Naive thymus-derived CD4-positive, alpha-beta T cell (primary cell): Measurements from ENCODE around the gene SHOX. TPM values are rescaled to one million over a fixed set of nuclear protein-coding genes. Genes with fewer than 3 reads are reported as not detected.
"Not testable (repeated sequence)": the region's sequence is repeated elsewhere in the genome, so short reads cannot be mapped to it uniquely, and the experiment has no call there.

Experiments
- ATAC-seq: fragments of 150-1000 bp; cut with Tn5 transposase; 2 replicates; pipeline ENCODE4 v1.10.0; 2021; ENCODE audit warnings: mild to moderate bottlenecking, moderate library complexity
- CTCF ChIA-PET: fragments of 350-600 bp; sonication (Branson Sonifier 250); formaldehyde crosslinking; loops from one replicate; lab custom pipeline; 2021; ENCODE audit warnings: antibody characterized with exemption; lab: Charles Lee
- POLR2A ChIA-PET: fragments of 350-600 bp; sonication (Branson Sonifier 250); formaldehyde crosslinking; loops from one replicate; lab custom pipeline; 2021; ENCODE audit warnings: antibody characterized with exemption, inconsistent platforms; lab: Charles Lee
- DNase-seq, 9 donors: peaks; one replicate each; pipeline versions ENCODE4 v3.0.0 to v3.0.0-alpha.2; 2020 to 2022; ENCODE audit warnings: mixed read lengths in 1 of 9
- H3K27ac ChIP-seq: one replicate; pipeline ENCODE4 v1.7.0; 2013; ENCODE audit warnings: mild to moderate bottlenecking, low read depth, low read length, moderate library complexity
- H3K27me3 ChIP-seq, 2 donors: one replicate each; pipeline ENCODE4 v1.7.0; 2013; ENCODE audit warnings: low read length in 2 of 2, mild to moderate bottlenecking in 2 of 2, moderate library complexity in 2 of 2; ENCODE audit not compliant: control insufficient read depth in 2 of 2, insufficient read depth in 2 of 2
- H3K36me3 ChIP-seq, 3 experiments: 1 replicate in 2 of 3; 2 replicates in 1 of 3; pipeline ENCODE4 v1.7.0; 2013; ENCODE audit warnings: low read length in 3 of 3, mild to moderate bottlenecking in 3 of 3, moderate library complexity in 1 of 3; ENCODE audit not compliant: insufficient read depth in 3 of 3, control insufficient read depth in 2 of 3
- H3K4me1 ChIP-seq, 2 donors: one replicate each; pipeline ENCODE4 v1.7.0; 2013; ENCODE audit warnings: low read length in 2 of 2, mild to moderate bottlenecking in 2 of 2, moderate library complexity in 1 of 2; ENCODE audit not compliant: control insufficient read depth in 2 of 2, insufficient read depth in 2 of 2
- H3K4me3 ChIP-seq: 2 replicates; pipeline ENCODE4 v1.7.0; 2013; ENCODE audit warnings: mild to moderate bottlenecking, low read length
- H3K9me3 ChIP-seq, 3 experiments: 1 replicate in 2 of 3; 2 replicates in 1 of 3; pipeline ENCODE4 v1.7.0; 2013; ENCODE audit warnings: low read length in 3 of 3; ENCODE audit not compliant: control insufficient read depth in 2 of 3
- H3K27ac Mint-ChIP-seq, 9 donors: one replicate each; pipeline ENCODE4 v1.8.0; 2020 to 2022; ENCODE audit warnings: mixed read lengths in 9 of 9, mild to moderate bottlenecking in 8 of 9, moderate library complexity in 5 of 9, inconsistent platforms in 2 of 9
- H3K27me3 Mint-ChIP-seq, 5 donors: one replicate each; pipeline ENCODE4 v1.8.0; 2021 to 2022; ENCODE audit warnings: mixed read lengths in 5 of 5, mild to moderate bottlenecking in 1 of 5
- H3K36me3 Mint-ChIP-seq, 5 donors: one replicate each; pipeline ENCODE4 v1.8.0; 2020 to 2022; ENCODE audit warnings: mixed read lengths in 5 of 5, mild to moderate bottlenecking in 3 of 5, inconsistent platforms in 1 of 5
- H3K4me1 Mint-ChIP-seq, 7 donors: one replicate each; pipeline ENCODE4 v1.8.0; 2020 to 2022; ENCODE audit warnings: mixed read lengths in 7 of 7, mild to moderate bottlenecking in 3 of 7, inconsistent platforms in 1 of 7
- H3K4me3 Mint-ChIP-seq, 10 donors: one replicate each; pipeline ENCODE4 v1.8.0; 2020 to 2022; ENCODE audit warnings: mild to moderate bottlenecking in 10 of 10, mixed read lengths in 10 of 10, moderate library complexity in 6 of 10, inconsistent platforms in 2 of 10
- H3K9me3 Mint-ChIP-seq, 11 donors: one replicate each; pipeline ENCODE4 v1.8.0; 2020 to 2022; ENCODE audit warnings: mixed read lengths in 11 of 11, mild to moderate bottlenecking in 4 of 11, inconsistent platforms in 1 of 11, moderate library complexity in 1 of 11
- intact Hi-C, 2 donors: fragments of 100-400 bp; cut with micrococcal nuclease; formaldehyde crosslinking; loops; one replicate each; pipeline ENCODE4 v1.15.1; 2023
- polyA plus RNA-seq, 2 donors: library from polyadenylated mRNA; unstranded; fragments of 300-500 nt; fragmentation: Illumina TruSeq; gene quantifications; one replicate each; pipeline ENCODE4 v1.2.3, GENCODE V29; 2021
- total RNA-seq, 6 experiments: library from RNA in 5 of 6; stranded (reverse) in 5 of 6; gene quantifications; 1 replicate in 5 of 6; 2 replicates in 1 of 6; pipeline ENCODE4 v1.2.3 and lab custom pipeline; 2021 to 2026

Gene SHOX
- total and polyA plus RNA-seq, 7 experiments from 2014 or later: not detected

DNA sequence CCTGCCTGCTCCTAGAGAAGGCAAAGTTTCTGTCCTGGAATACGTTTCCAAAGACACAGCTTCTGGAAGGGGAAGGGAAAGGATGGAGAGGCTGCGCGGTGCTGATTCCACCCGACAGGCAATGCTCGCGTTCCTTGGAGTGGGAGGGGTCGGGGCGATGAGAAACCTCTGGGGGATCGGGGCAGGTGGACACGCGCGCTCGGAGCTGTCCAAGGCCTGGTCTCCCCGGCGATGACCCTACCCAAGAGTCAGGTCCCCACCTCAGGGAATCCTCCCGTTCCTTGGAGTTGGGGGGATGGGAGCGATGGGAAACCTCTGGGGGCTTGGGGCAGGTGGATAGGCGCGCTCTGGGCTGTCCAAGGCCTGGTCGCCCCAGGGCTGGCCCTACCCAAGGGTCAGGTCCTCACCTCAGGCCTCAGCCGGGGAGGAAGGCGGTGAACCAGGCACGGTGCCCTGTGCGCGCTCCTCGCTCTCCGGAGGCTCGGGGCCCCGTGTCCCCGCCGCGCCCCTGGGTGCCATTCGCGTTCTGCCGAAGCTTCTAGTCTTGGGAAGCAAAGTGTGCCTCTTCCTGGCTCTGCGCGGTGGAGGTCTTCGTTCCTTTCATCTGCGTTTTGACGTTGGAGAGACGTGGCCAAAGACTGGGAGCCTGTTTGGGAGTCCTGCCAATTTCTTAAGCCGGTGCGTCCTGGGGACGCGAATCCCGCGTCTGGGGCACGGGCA is 10.6 kb upstream of the SHOX start:
- H3K36me3 Mint-ChIP-seq: peaks cover 0 to 5% (median 4%) of the 10 kb centered on the region in 5 donors
- ChIA-PET POLR2A (no interaction called here), CTCF (no interaction called here)
- Histone ChIP-seq H3K9me3 (no peaks in the 10 kb centered on the region), H3K4me3 (no peak overlapping the region), H3K4me1 (no peaks in the 10 kb centered on the region), H3K27ac (no peak overlapping the region), H3K36me3 (no peaks in the 10 kb centered on the region), H3K27me3 (peaks cover 0 to 6% of the 10 kb centered on the region in 2 donors)
- no peak overlapping the region for H3K4me3 Mint-ChIP-seq
- ATAC-seq (no peak), DNase-seq (no peak)
- peaks cover 44 to 58% (median 52%) of the 10 kb centered on the region in 5 donors for H3K27me3 Mint-ChIP-seq
- peak overlapping the region in 1 of 9 donors; percentile 23 for H3K27ac Mint-ChIP-seq
- H3K4me1 Mint-ChIP-seq: peaks cover 4 to 34% (median 28%) of the 10 kb centered on the region in 7 donors
- intact Hi-C loops: no loop called here
- peaks cover 0 to 12% (median 0%) of the 10 kb centered on the region in 11 donors for H3K9me3 Mint-ChIP-seq

DNA sequence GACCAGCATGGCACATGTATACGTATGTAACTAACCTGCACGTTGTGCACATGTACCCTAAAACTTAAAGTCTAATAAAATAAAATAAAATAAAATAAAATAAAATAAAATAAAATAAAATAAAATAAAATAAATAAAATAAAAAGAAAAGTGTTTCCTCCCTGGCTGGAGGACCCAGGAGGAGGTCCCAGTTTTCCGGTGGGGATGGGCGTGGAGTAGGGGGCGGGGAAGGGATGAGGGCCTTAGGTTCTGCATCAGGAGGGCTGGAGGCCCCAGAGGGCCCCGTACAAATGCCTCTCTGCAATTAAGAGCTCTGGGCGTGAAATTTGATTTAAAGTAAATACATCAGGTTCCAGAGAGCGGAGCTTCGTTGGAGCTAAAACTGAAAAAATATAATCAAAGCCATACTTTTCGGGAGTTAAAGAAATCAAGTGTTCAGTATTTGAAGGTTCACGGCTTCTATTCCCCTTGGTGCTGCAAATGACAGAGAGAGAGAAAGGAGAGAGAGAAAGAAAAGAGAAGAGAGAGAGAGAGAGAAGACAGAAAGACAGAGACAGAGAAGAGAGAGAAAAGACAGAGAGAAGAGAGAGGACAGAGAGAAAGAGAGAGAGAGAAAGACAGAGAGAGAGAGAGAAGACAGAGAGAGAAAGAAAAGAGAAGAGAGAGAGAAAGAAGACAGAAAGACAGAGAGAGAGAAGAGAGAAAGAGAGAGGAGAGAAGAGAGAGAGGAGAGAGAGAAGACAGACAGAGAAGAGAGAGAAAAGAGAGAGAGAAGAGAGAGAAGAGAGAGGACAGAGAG is 8.7 kb upstream of the SHOX start:
- Histone ChIP-seq H3K27ac (no peak overlapping the region), H3K27me3 (peaks cover 0 to 6% of the 10 kb centered on the region in 2 donors), H3K36me3 (no peaks in the 10 kb centered on the region), H3K9me3 (no peaks in the 10 kb centered on the region), H3K4me3 (no peak overlapping the region), H3K4me1 (no peaks in the 10 kb centered on the region)
- H3K4me3 Mint-ChIP-seq: peak overlapping the region in 3 of 10 donors; percentile 10 to 55 (median 48)
- CTCF ChIA-PET: no interaction called here
- intact Hi-C loops: no loop called here
- ATAC-seq (no peak), DNase-seq (no peak)
- H3K27me3 Mint-ChIP-seq: peaks cover 57 to 77% (median 63%) of the 10 kb centered on the region in 5 donors
- peak overlapping the region in 1 of 9 donors; percentile 42 for H3K27ac Mint-ChIP-seq
- peaks cover 0 to 22% (median 6%) of the 10 kb centered on the region in 11 donors for H3K9me3 Mint-ChIP-seq
- H3K36me3 Mint-ChIP-seq: peaks cover 0 to 14% (median 11%) of the 10 kb centered on the region in 5 donors
- peaks cover 4 to 50% (median 32%) of the 10 kb centered on the region in 7 donors for H3K4me1 Mint-ChIP-seq
- POLR2A ChIA-PET: no interaction called here

DNA sequence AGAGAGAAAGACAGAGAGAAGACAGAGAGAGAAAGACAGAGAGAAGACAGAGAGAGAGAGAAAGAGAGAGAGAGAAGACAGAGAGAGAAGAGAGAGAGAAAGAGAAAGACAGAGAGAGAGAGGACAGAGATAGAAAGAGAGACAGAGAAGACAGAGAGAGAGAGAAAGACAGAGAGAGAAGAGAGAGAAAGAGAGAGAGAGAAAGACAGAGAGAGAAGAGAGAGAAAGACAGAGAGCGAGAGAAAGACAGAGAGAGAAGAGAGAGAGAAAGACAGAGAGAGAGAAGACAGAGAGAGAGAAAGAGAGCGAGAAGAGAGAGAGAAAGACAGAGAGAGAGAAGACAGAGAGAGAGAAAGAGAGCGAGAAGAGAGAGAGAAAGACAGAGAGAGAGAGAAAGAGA is 7.8 kb upstream of the SHOX start:
- ATAC-seq, H3K4me1 ChIP-seq, intact Hi-C loops, H3K27ac ChIP-seq, H3K9me3 ChIP-seq, H3K27ac Mint-ChIP-seq, DNase-seq, H3K36me3 ChIP-seq, H3K4me3 ChIP-seq, POLR2A ChIA-PET, H3K27me3 ChIP-seq, CTCF ChIA-PET: not testable (repeated sequence)
- Mint-ChIP-seq H3K4me3 (peak overlapping the region in 4 of 10 donors; percentile 10 to 60 (median 48)), H3K9me3 (peaks cover 0 to 24% (median 7%) of the 10 kb centered on the region in 11 donors), H3K36me3 (peaks cover 0 to 15% (median 11%) of the 10 kb centered on the region in 5 donors), H3K27me3 (peaks cover 63 to 77% (median 70%) of the 10 kb centered on the region in 5 donors), H3K4me1 (peaks cover 4 to 58% (median 35%) of the 10 kb centered on the region in 7 donors)

- no peaks in the 10 kb centered on the region for H3K9me3 ChIP-seq
- DNase-seq (no peak), ATAC-seq (no peak)
- Mint-ChIP-seq H3K27me3 (peaks cover 63 to 77% (median 71%) of the 10 kb centered on the region in 5 donors), H3K4me1 (peaks cover 4 to 62% (median 36%) of the 10 kb centered on the region in 7 donors), H3K9me3 (peaks cover 0 to 24% (median 7%) of the 10 kb centered on the region in 11 donors), H3K36me3 (peaks cover 0 to 12% (median 9%) of the 10 kb centered on the region in 5 donors), H3K27ac (no peak overlapping the region), H3K4me3 (peak overlapping the region in 6 of 10 donors; percentile 0 to 60 (median 20))
- ChIA-PET CTCF (no interaction called here), POLR2A (no interaction called here)
- intact Hi-C loops: no loop called here
- no peaks in the 10 kb centered on the region for H3K4me1 ChIP-seq
- no peak overlapping the region for H3K27ac ChIP-seq
- H3K27me3 ChIP-seq: peaks cover 0 to 6% of the 10 kb centered on the region in 2 donors
- H3K36me3 ChIP-seq: no peaks in the 10 kb centered on the region
- no peak overlapping the region for H3K4me3 ChIP-seq
Observed at GRCh38 chrX:623268-623598, 7.4 kb upstream of the SHOX start.

GRCh38 chrX:623599-624315 is 6.8 kb upstream of the SHOX start:
- Histone ChIP-seq H3K27me3 (peaks cover 0 to 6% of the 10 kb centered on the region in 2 donors), H3K4me3 (no peak overlapping the region), H3K36me3 (no peaks in the 10 kb centered on the region), H3K27ac (no peak overlapping the region), H3K4me1 (no peaks in the 10 kb centered on the region), H3K9me3 (no peaks in the 10 kb centered on the region)
- ATAC-seq (no peak), DNase-seq (no peak)
- ChIA-PET POLR2A (no interaction called here), CTCF (no interaction called here)
- intact Hi-C loops: no loop called here
- Mint-ChIP-seq H3K4me1 (peaks cover 4 to 63% (median 36%) of the 10 kb centered on the region in 7 donors), H3K27ac (no peak overlapping the region), H3K27me3 (peaks cover 60 to 77% (median 70%) of the 10 kb centered on the region in 5 donors), H3K36me3 (peaks cover 0 to 11% (median 6%) of the 10 kb centered on the region in 5 donors), H3K4me3 (peak overlapping the region in 6 of 10 donors; percentile 0 to 60 (median 30)), H3K9me3 (peaks cover 0 to 23% (median 7%) of the 10 kb centered on the region in 11 donors)

DNA sequence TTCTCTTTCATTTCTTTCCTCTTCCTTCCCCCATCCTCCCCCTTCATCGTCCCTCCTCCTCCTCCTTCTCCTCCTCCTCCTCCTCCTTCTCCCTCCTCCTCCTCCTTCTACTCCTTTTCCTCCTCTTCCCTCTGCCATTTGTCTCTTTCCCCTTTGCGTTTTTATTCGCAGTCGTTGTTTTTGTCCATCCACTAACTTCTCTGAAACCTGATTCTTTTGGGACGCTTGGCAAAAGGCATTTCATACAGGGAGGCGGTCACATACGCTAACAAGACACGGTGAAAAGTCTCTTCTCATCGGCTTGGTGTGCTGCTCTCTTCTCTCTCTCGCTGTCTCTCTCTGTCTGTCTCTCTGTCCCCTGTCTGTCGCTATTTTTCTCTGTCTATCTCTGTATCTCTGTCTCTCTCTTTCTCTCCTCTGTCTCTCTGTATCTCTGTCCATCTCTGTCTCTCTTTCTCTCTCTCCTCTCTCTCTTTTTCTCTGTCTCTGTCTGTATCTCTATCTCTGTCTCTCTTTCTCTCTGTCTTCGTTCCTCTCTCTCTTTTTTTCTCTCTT is 5.4 kb upstream of the SHOX start:
- Histone ChIP-seq H3K27ac (no peak overlapping the region), H3K4me3 (no peak overlapping the region), H3K9me3 (no peaks in the 10 kb centered on the region), H3K27me3 (peaks cover 0 to 6% of the 10 kb centered on the region in 2 donors), H3K4me1 (no peaks in the 10 kb centered on the region), H3K36me3 (no peaks in the 10 kb centered on the region)
- no peak for DNase-seq
- CTCF ChIA-PET: no interaction called here
- POLR2A ChIA-PET: no interaction called here
- Mint-ChIP-seq H3K27me3 (peaks cover 70 to 86% (median 79%) of the 10 kb centered on the region in 5 donors), H3K27ac (peak overlapping the region in 2 of 9 donors; percentile 5 to 22), H3K36me3 (peaks cover 0 to 16% (median 11%) of the 10 kb centered on the region in 5 donors), H3K9me3 (peaks cover 0 to 29% (median 7%) of the 10 kb centered on the region in 11 donors), H3K4me3 (peak overlapping the region in 3 of 10 donors; percentile 16 to 53 (median 18)), H3K4me1 (peaks cover 4 to 68% (median 42%) of the 10 kb centered on the region in 7 donors)
- intact Hi-C loops: no loop called here
- ATAC-seq: no peak
